Measurements from ENCODE around the gene RAB11FIP5.
"Not testable (repeated sequence)": the region's sequence is repeated elsewhere in the genome, so short reads cannot be mapped to it uniquely, and the experiment has no call there.

RAB11FIP5 gene

GRCh38 chr2:73112913-73113854, at the start of gene RAB11FIP5:
Gene RAB11FIP5 (minus strand): TSS chr2:73112948. CDS start chr2:73112777, 171 bp downstream.
- DNase-seq, result no peak

- no peak for DNase-seq
Measured at GRCh38 chr2:73156539-73157124, 43.9 kb upstream of the RAB11FIP5 start.

- DNase-seq, result no peak
Measured at GRCh38 chr2:73142937-73143336, 30.2 kb upstream of the RAB11FIP5 start.

- no peak for DNase-seq
Measured at GRCh38 chr2:73141896-73142295, 29.1 kb upstream of the RAB11FIP5 start.

- DNase-seq, result no peak
Measured at GRCh38 chr2:73135236-73135635, 22.5 kb upstream of the RAB11FIP5 start.

GRCh38 chr2:73134471-73134870, 21.7 kb upstream of the RAB11FIP5 start:
- no peak for DNase-seq

GRCh38 chr2:73133566-73134197, 20.9 kb upstream of the RAB11FIP5 start:
- no peak for DNase-seq

- no peak for DNase-seq
Measured at GRCh38 chr2:73131807-73132206, 19.1 kb upstream of the RAB11FIP5 start.

- no peak for DNase-seq
Measured at GRCh38 chr2:73130790-73131189, 18.0 kb upstream of the RAB11FIP5 start.

GRCh38 chr2:73128841-73129535, 16.2 kb upstream of the RAB11FIP5 start:
- no peak for DNase-seq

- DNase-seq, result no peak
Measured at GRCh38 chr2:73122536-73122935, 9.8 kb upstream of the RAB11FIP5 start.

GRCh38 chr2:73119611-73120239, 7.0 kb upstream of the RAB11FIP5 start:
- not testable (repeated sequence) for DNase-seq

GRCh38 chr2:73117441-73117840, 4.7 kb upstream of the RAB11FIP5 start:
- no peak for DNase-seq

- DNase-seq, result no peak
Measured at GRCh38 chr2:73116182-73116960, 3.6 kb upstream of the RAB11FIP5 start.

- no peak for DNase-seq
Measured at GRCh38 chr2:73114273-73114867, 1.6 kb upstream of the RAB11FIP5 start.

- DNase-seq, result no peak
Measured at GRCh38 chr2:73112026-73112912, 479 bp downstream of the RAB11FIP5 start.

GRCh38 chr2:73111073-73112025, 1.4 kb downstream of the RAB11FIP5 start:
- no peak for DNase-seq

- no peak for DNase-seq
Measured at GRCh38 chr2:73110168-73111072, 2.3 kb downstream of the RAB11FIP5 start.

All from NCI-H524 treated with DMSO at 0.1 percent for 48 hours (cell line).